HUES64 (cell line): ENCODE measurements around the gene SLC23A3.

ENCODE experiments used
- H3K27ac ChIP-seq: 2 replicates; pipeline ENCODE4 v1.7.0; 2013; ENCODE audit warnings: low read depth, low read length, inconsistent platforms
- H3K27me3 ChIP-seq: 2 replicates; pipeline ENCODE4 v1.6.1; 2013; ENCODE audit warnings: mild to moderate bottlenecking, low read length; ENCODE audit not compliant: insufficient read depth
- H3K36me3 ChIP-seq: 2 replicates; pipeline ENCODE4 v1.6.1; 2013; ENCODE audit warnings: mild to moderate bottlenecking, low read length; ENCODE audit not compliant: insufficient read depth
- H3K4me1 ChIP-seq: 2 replicates; pipeline ENCODE4 v1.6.1; 2013; ENCODE audit warnings: mild to moderate bottlenecking, low read length, moderate library complexity; ENCODE audit not compliant: insufficient read depth
- H3K4me3 ChIP-seq: 2 replicates; pipeline ENCODE4 v1.5.1; 2013; ENCODE audit warnings: mild to moderate bottlenecking, low read length, moderate library complexity
- H3K9ac ChIP-seq: 2 replicates; pipeline ENCODE4 v1.6.1; 2013; ENCODE audit warnings: mild to moderate bottlenecking, low read depth, low read length
- H3K9me3 ChIP-seq: 2 replicates; pipeline ENCODE4 v1.6.1; 2013; ENCODE audit warnings: low read depth, low read length; ENCODE audit not compliant: insufficient read depth
- WGBS: fragments of 150-250, 120-280 bp; methylation state at CpG from one replicate; pipeline ENCODE4 v1.1.7; 2013; ENCODE audit warnings: missing lambda C conversion rate; 5-methylcytosine and 5-hydroxymethylcytosine counted together

The SLC23A3 gene

GRCh38 chr2:219158586-219158985 lies 11.2 kb downstream of the SLC23A3 start:
- H3K4me3 ChIP-seq: no peak overlapping the region
- peaks cover 14% of the 10 kb centered on the region; the same call in 1 of the 2 replicates for H3K27me3 ChIP-seq
- no peak overlapping the region for H3K9ac ChIP-seq
- H3K4me1 ChIP-seq: peaks cover 8% of the 10 kb centered on the region
- H3K9me3 ChIP-seq: no peaks in the 10 kb centered on the region
- H3K36me3 ChIP-seq: peaks cover 21% of the 10 kb centered on the region
- 100% methylated on average over 2 of the region's 3 CpGs for WGBS
- no peak overlapping the region for H3K27ac ChIP-seq

DNA sequence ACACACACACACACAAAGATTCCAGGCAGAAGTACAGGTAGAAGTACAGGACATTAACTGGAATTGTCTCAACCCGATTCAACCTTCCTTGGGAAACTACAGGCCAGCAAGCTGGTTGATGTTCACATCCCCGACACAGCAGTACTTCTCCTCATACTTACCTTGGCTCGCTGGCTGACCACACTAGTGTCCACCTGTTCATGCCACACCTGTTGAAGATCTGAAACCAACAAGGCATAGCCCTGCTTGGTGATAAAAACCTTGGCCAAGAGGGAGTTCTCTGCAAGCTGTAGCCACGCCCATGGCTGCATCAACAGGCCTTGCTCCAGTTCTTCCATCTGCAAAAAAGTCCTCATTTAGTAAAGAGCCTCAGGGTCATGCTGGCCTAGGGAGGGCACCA lies 11.8 kb downstream of the SLC23A3 start:
- H3K9ac ChIP-seq: no peak overlapping the region
- H3K27ac ChIP-seq: no peak overlapping the region
- 91% methylated on average over 4 of the region's 4 CpGs for WGBS
- peaks cover 8% of the 10 kb centered on the region for H3K4me1 ChIP-seq
- peaks cover 12% of the 10 kb centered on the region; the same call in 1 of the 2 replicates for H3K27me3 ChIP-seq
- no peak overlapping the region for H3K4me3 ChIP-seq
- peaks cover 26% of the 10 kb centered on the region for H3K36me3 ChIP-seq
- H3K9me3 ChIP-seq: no peaks in the 10 kb centered on the region

- Histone ChIP-seq H3K27me3 (peaks cover 7% of the 10 kb centered on the region; the same call in 1 of the 2 replicates), H3K27ac (no peak overlapping the region)
Measured at GRCh38 chr2:219157396-219157795, 12.4 kb downstream of the SLC23A3 start.

GRCh38 chr2:219155054-219155644 lies 14.7 kb downstream of the SLC23A3 start:
- Histone ChIP-seq H3K9ac (no peak overlapping the region), H3K27me3 (no peaks in the 10 kb centered on the region), H3K36me3 (peaks cover 37% of the 10 kb centered on the region), H3K4me3 (no peak overlapping the region), H3K9me3 (no peaks in the 10 kb centered on the region), H3K4me1 (peaks cover 3% of the 10 kb centered on the region; the same call in 1 of the 2 replicates), H3K27ac (no peak overlapping the region)
- 44% methylated on average over 3 of the region's 4 CpGs for WGBS

More at GRCh38 chr2:219157396-219157795, 12.4 kb downstream of the SLC23A3 start:
- 71% methylated on average over 8 of the region's 8 CpGs for WGBS
- Histone ChIP-seq H3K9me3 (no peaks in the 10 kb centered on the region), H3K4me3 (no peak overlapping the region), H3K36me3 (peaks cover 27% of the 10 kb centered on the region), H3K4me1 (peaks cover 8% of the 10 kb centered on the region), H3K9ac (no peak overlapping the region)

GRCh38 chr2:219149667-219150066 lies 20.2 kb downstream of the SLC23A3 start:
- Histone ChIP-seq H3K36me3 (peaks cover 50% of the 10 kb centered on the region), H3K4me3 (no peak overlapping the region), H3K27ac (no peak overlapping the region), H3K9me3 (no peaks in the 10 kb centered on the region), H3K9ac (no peak overlapping the region), H3K4me1 (no peaks in the 10 kb centered on the region), H3K27me3 (no peaks in the 10 kb centered on the region)
- WGBS: 91% methylated on average over 1 of the region's 1 CpG

DNA sequence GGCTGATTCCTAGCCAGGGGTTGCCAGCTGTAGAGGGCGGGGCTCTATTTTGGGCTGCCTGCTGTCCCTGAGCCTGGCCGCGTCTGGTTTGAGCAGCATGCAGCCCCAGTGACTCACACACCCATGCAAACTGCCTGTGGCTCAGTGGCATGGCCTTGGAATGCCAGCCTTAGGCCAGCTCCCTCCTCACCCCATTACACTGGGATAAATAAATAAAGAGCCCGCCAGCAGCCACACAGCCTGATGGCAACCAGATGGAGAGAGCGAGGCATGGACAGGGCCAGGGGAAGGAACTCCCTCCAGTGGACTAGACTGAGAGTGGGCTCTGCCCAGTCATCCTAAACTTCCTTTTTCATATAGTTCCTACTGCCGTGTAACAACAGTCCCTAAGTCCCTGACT lies 27.5 kb downstream of the SLC23A3 start:
- no peaks in the 10 kb centered on the region for H3K9me3 ChIP-seq
- WGBS: 86% methylated on average over 6 of the region's 6 CpGs
- H3K9ac ChIP-seq: no peak overlapping the region
- H3K4me3 ChIP-seq: no peak overlapping the region
- no peaks in the 10 kb centered on the region for H3K27me3 ChIP-seq
- H3K27ac ChIP-seq: no peak overlapping the region
- H3K36me3 ChIP-seq: peaks cover 40% of the 10 kb centered on the region
- no peaks in the 10 kb centered on the region for H3K4me1 ChIP-seq

DNA sequence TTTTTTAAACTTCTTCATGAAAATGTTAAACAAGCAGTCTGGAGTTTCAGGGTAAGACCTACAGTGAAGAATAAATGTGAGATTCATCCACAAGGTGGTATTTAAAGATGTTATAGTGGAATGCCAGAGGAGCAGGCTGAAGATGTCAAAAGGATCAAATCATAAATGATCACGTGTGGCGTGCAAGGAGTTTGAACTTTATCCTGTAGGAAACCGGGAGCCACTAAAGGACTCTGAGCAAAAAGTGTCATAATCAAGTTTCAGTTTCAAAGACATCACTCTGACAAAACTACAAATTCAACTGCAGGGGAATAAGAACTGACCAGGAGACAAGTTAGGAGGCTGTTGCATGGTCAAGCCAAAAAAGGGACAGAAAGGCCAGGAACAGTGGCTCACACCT lies 29.1 kb downstream of the SLC23A3 start:
- H3K27ac ChIP-seq: no peak overlapping the region
- H3K27me3 ChIP-seq: no peaks in the 10 kb centered on the region
- H3K4me3 ChIP-seq: no peak overlapping the region
- H3K4me1 ChIP-seq: no peaks in the 10 kb centered on the region
- WGBS: over 99% methylated on average over 3 of the region's 3 CpGs
- no peak overlapping the region for H3K9ac ChIP-seq
- no peaks in the 10 kb centered on the region for H3K9me3 ChIP-seq
- peaks cover 26% of the 10 kb centered on the region for H3K36me3 ChIP-seq

DNA sequence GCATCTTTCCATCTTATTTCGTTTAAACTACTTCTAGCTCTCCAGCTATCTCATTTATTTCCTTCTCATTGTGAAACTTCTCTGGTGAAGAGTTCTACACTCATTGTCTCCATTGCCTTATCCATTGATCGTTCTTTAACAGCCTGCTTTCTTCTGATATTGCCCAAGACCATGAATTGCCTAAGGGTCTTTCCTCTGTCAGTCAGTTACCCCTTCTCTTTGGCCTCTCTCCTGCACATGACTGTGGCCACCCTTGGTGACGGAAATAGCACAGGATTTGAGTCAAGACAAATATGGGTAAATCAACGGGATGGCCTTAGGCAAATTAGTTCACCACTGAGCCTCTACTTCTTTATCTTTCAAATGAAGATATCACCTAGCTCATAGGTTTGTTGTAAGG lies 35.9 kb downstream of the SLC23A3 start:
- H3K27ac ChIP-seq: no peak overlapping the region
- H3K9ac ChIP-seq: no peak overlapping the region
- H3K4me3 ChIP-seq: no peak overlapping the region
- no peaks in the 10 kb centered on the region for H3K4me1 ChIP-seq
- WGBS: 70% methylated on average over 4 of the region's 4 CpGs
- no peaks in the 10 kb centered on the region for H3K9me3 ChIP-seq
- no peaks in the 10 kb centered on the region for H3K27me3 ChIP-seq
- no peaks in the 10 kb centered on the region for H3K36me3 ChIP-seq

DNA sequence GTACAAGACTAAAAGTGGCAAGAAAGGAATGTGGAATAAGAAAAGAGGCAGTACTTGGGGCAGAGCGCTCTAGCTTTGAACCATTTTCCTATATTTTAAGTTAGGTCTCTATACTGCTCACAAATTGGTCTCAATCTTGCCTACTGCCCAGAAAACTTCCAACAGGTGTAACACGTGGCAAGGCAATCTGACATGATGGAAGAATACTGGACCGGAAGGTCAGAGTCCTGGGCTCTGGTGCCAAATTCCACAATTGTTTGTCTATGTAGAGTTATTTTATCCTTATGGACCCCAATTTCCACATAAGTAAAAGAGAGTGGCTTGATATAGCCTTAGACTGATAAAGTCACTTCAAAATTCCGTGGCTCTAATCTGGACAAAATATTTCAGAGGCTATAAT lies 38.1 kb downstream of the SLC23A3 start:
- no peaks in the 10 kb centered on the region for H3K9me3 ChIP-seq
- H3K4me3 ChIP-seq: no peak overlapping the region
- WGBS: 92% methylated on average over 4 of the region's 4 CpGs
- no peak overlapping the region for H3K9ac ChIP-seq
- H3K27ac ChIP-seq: no peak overlapping the region
- H3K4me1 ChIP-seq: no peaks in the 10 kb centered on the region
- no peaks in the 10 kb centered on the region for H3K36me3 ChIP-seq
- no peaks in the 10 kb centered on the region for H3K27me3 ChIP-seq

DNA sequence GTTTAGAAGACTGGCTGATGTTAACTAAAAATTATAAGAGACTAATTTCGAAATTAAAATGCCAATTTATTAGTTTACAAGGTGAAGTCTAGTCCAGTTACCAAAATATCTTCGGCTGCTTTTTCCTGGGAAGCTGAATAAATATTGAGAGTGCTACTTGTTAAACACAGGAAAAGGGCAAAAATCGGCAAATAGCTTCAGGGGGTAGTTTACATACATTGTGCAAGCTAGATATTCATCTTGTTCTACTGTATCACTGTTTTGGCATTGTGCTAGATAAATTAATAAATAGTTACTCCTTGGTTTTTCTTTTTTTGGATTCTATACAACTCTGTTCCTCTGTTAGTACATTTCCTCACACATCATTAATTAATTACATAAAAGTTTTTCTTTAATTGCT lies 38.5 kb downstream of the SLC23A3 start:
- no peak overlapping the region for H3K27ac ChIP-seq
- WGBS: 88% methylated on average over 3 of the region's 3 CpGs

DNA sequence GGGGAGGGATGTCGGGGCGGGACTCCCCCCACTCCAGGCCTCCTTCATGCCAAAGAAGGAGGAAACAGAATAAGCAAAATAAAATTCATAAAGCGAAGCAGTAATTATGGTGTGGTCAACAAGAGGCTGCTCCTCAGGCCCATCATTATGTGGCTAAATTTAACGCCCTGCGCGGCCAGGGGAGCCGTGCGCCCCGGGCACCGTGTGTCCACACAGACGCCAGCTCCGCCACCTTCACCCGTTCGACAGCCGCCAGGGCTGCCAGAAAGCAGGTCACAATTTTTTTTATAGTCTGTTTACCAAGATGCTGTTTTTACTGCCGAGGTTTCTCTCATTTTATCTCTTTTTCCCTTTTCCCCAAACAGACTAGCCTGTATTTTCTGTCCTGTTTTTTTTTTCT lies 40.2 kb downstream of the SLC23A3 start:
- Histone ChIP-seq H3K4me3 (no peak overlapping the region), H3K9ac (no peak overlapping the region), H3K36me3 (no peaks in the 10 kb centered on the region), H3K27me3 (no peaks in the 10 kb centered on the region), H3K4me1 (no peaks in the 10 kb centered on the region), H3K9me3 (no peaks in the 10 kb centered on the region), H3K27ac (no peak overlapping the region)
- WGBS: 96% methylated on average over 14 of the region's 16 CpGs

More for the DNA sequence above, 38.5 kb downstream of the SLC23A3 start:
- H3K4me1 ChIP-seq: no peaks in the 10 kb centered on the region
- H3K9me3 ChIP-seq: no peaks in the 10 kb centered on the region
- no peak overlapping the region for H3K4me3 ChIP-seq
- H3K27me3 ChIP-seq: no peaks in the 10 kb centered on the region
- no peak overlapping the region for H3K9ac ChIP-seq
- no peaks in the 10 kb centered on the region for H3K36me3 ChIP-seq

GRCh38 chr2:219128396-219128795 lies 41.4 kb downstream of the SLC23A3 start:
- H3K4me3 ChIP-seq: no peak overlapping the region
- no peaks in the 10 kb centered on the region for H3K36me3 ChIP-seq
- no peaks in the 10 kb centered on the region for H3K9me3 ChIP-seq
- 75% methylated on average over 7 of the region's 7 CpGs for WGBS
- no peak overlapping the region for H3K27ac ChIP-seq
- H3K27me3 ChIP-seq: no peaks in the 10 kb centered on the region
- no peak overlapping the region for H3K9ac ChIP-seq
- H3K4me1 ChIP-seq: no peaks in the 10 kb centered on the region
